Gastrocnemius medialis (tissue), 4 donors: ENCODE measurements around the gene CDH3. TPM values are rescaled to one million over a fixed set of nuclear protein-coding genes. Genes with fewer than 3 reads are reported as not detected.

ENCODE experiments used
- ATAC-seq, 2 donors: fragments of 150-250 bp; one replicate each; pipeline ENCODE4 v1.9.1; 2016
- DNase-seq, 2 donors: peaks; one replicate each; pipeline ENCODE4 v3.0.0-alpha.2; 2019
- H3K27ac ChIP-seq, 4 donors: fragments of 200-600 bp; sonication (generic); 1 replicate in 1 of 4; 2 replicates in 3 of 4; pipeline ENCODE4 v1.5.1; 2016 to 2018; ENCODE audit warnings: mild to moderate bottlenecking in 2 of 4, moderate library complexity in 1 of 4
- H3K27me3 ChIP-seq, 3 donors: fragments of 200-600 bp; sonication (generic) in 2 of 3; 1 replicate in 1 of 3; 2 replicates in 2 of 3; pipeline versions ENCODE4 v1.5.1 to v1.6.0; 2016 to 2019; ENCODE audit warnings: mild to moderate bottlenecking in 1 of 3, moderate library complexity in 1 of 3
- H3K36me3 ChIP-seq, 2 donors: fragments of 200-600 bp; sonication (generic) in 1 of 2; one replicate each; pipeline ENCODE4 v1.5.1; 2017 to 2018
- H3K4me1 ChIP-seq, 2 donors: fragments of 200-600 bp; sonication (generic) in 1 of 2; one replicate each; pipeline ENCODE4 v1.5.1; 2016 to 2017; ENCODE audit warnings: mild to moderate bottlenecking in 2 of 2
- H3K4me3 ChIP-seq, 4 donors: fragments of 200-600 bp; sonication (generic) in 3 of 4; 1 replicate in 1 of 4; 2 replicates in 3 of 4; pipeline ENCODE4 v1.5.1; 2016 to 2019; ENCODE audit warnings: mild to moderate bottlenecking in 2 of 4
- H3K9me3 ChIP-seq, 3 donors: fragments of 200-600 bp; sonication (generic) in 2 of 3; 1 replicate in 1 of 3; 2 replicates in 2 of 3; pipeline ENCODE4 v1.5.1; 2016 to 2019
- CTCF ChIP-seq, 5 experiments: fragments of 450-650 bp in 3 of 5; fragments of 200-600 bp in 2 of 5; sonication (generic) in 2 of 5; IDR thresholded peaks in 4 of 5; conservative IDR thresholded peaks in 1 of 5; 1 replicate in 4 of 5; 2 replicates in 1 of 5; pipeline ENCODE4 v1.5.1; 2016 to 2019; ENCODE audit warnings: antibody characterized with exemption in 5 of 5, mild to moderate bottlenecking in 3 of 5, moderate library complexity in 3 of 5
- POLR2A ChIP-seq, 2 donors: fragments of 450-650 bp; IDR thresholded peaks; one replicate each; pipeline ENCODE4 v1.6.1; 2017; ENCODE audit warnings: antibody characterized with exemption in 2 of 2, mild to moderate bottlenecking in 2 of 2, moderate library complexity in 2 of 2
- in situ Hi-C, 4 donors: fragments of 200-750 bp; cut with MboI; loops; one replicate each; pipeline versions ENCODE4 v1.15.0 to v1.8.0; 2017; ENCODE audit warnings: low sequenced_read_pairs in 4 of 4
- intact Hi-C: fragments of 100-400 bp; cut with DNase I; formaldehyde crosslinking; loops from one replicate; pipeline ENCODE4 v1.15.1; 2023; ENCODE audit warnings: low total_unique reads
- total RNA-seq, 4 donors: library from RNA; depleted of rRNA; stranded (reverse); fragments of >200 nt; gene quantifications; one replicate each; pipeline versions ENCODE4 v1.1.0 to v1.2.3, GENCODE V29; 2016

The CDH3 gene
- total RNA-seq: not detected

- intact Hi-C loops: no loop called here
- TF ChIP-seq CTCF (IDR thresholded peaks at IDR 0.05 in 4 of 5, conservative IDR thresholded peaks at IDR 0.05 in 1 of 5) (no peak), POLR2A (IDR thresholded peaks at IDR 0.05) (no peak)
- Histone ChIP-seq H3K36me3 (no peaks in the 10 kb centered on the region), H3K27me3 (peaks cover 67 to 76% (median 70%) of the 10 kb centered on the region in 3 donors), H3K27ac (no peak within 1 kb of the TSS), H3K9me3 (no peaks in the 10 kb centered on the region), H3K4me3 (no peak within 1 kb of the TSS), H3K4me1 (no peaks in the 10 kb centered on the region)
- DNase-seq (no peak), ATAC-seq (no peak)
- in situ Hi-C loops: no loop called here
Measured at GRCh38 chr16:68644715-68645493, at the start of gene CDH3. Gene CDH3 (plus strand): TSS chr16:68645310. CDS start chr16:68645380, 70 bp downstream.

GRCh38 chr16:68596266-68596665, 48.8 kb upstream of the CDH3 start:
- peaks cover 0 to 8% of the 10 kb centered on the region in 2 donors for H3K36me3 ChIP-seq
- no peaks in the 10 kb centered on the region for H3K9me3 ChIP-seq
- no peaks in the 10 kb centered on the region for H3K27me3 ChIP-seq
- no peak for ATAC-seq
- no peak for DNase-seq
- no peaks in the 10 kb centered on the region for H3K4me1 ChIP-seq
- in situ Hi-C loops (no loop called here), intact Hi-C loops (no loop called here)
- H3K4me3 ChIP-seq: no peak overlapping the region
- TF ChIP-seq POLR2A (IDR thresholded peaks at IDR 0.05) (no peak), CTCF (IDR thresholded peaks at IDR 0.05 in 4 of 5, conservative IDR thresholded peaks at IDR 0.05 in 1 of 5) (no peak)
- no peak overlapping the region for H3K27ac ChIP-seq

- no peak overlapping the region for H3K4me3 ChIP-seq
- H3K27ac ChIP-seq: no peak overlapping the region
- H3K27me3 ChIP-seq: no peaks in the 10 kb centered on the region
- intact Hi-C loops: no loop called here
- no peaks in the 10 kb centered on the region for H3K36me3 ChIP-seq
- ATAC-seq: no peak
- no peak for TF ChIP-seq POLR2A (IDR thresholded peaks at IDR 0.05)
- no peak for TF ChIP-seq CTCF (IDR thresholded peaks at IDR 0.05 in 4 of 5, conservative IDR thresholded peaks at IDR 0.05 in 1 of 5)
- no peak for DNase-seq
- in situ Hi-C loops: no loop called here
- H3K4me1 ChIP-seq: no peaks in the 10 kb centered on the region
- H3K9me3 ChIP-seq: peaks cover 0 to 4% (median 0%) of the 10 kb centered on the region in 3 donors
Measured at GRCh38 chr16:68599586-68599985, 45.5 kb upstream of the CDH3 start.

- no peak for ATAC-seq
- in situ Hi-C loops: no loop called here
- intact Hi-C loops: no loop called here
Measured at GRCh38 chr16:68605746-68606145, 39.4 kb upstream of the CDH3 start.

More at GRCh38 chr16:68605746-68606145, 39.4 kb upstream of the CDH3 start:
- peaks cover 0 to 4% (median 0%) of the 10 kb centered on the region in 3 donors for H3K9me3 ChIP-seq
- no peaks in the 10 kb centered on the region for H3K36me3 ChIP-seq
- no peak for TF ChIP-seq POLR2A (IDR thresholded peaks at IDR 0.05)
- TF ChIP-seq CTCF (IDR thresholded peaks at IDR 0.05 in 4 of 5, conservative IDR thresholded peaks at IDR 0.05 in 1 of 5): no peak
- H3K27ac ChIP-seq: no peak overlapping the region
- no peak overlapping the region for H3K4me3 ChIP-seq
- H3K27me3 ChIP-seq: no peaks in the 10 kb centered on the region
- no peaks in the 10 kb centered on the region for H3K4me1 ChIP-seq
- no peak for DNase-seq
